ENCODE measurements around the gene GALNT11.

GRCh38 chr7:152161171-152161570 is 135.7 kb downstream of the GALNT11 start:
- TF ChIP-seq, protein P1, sequence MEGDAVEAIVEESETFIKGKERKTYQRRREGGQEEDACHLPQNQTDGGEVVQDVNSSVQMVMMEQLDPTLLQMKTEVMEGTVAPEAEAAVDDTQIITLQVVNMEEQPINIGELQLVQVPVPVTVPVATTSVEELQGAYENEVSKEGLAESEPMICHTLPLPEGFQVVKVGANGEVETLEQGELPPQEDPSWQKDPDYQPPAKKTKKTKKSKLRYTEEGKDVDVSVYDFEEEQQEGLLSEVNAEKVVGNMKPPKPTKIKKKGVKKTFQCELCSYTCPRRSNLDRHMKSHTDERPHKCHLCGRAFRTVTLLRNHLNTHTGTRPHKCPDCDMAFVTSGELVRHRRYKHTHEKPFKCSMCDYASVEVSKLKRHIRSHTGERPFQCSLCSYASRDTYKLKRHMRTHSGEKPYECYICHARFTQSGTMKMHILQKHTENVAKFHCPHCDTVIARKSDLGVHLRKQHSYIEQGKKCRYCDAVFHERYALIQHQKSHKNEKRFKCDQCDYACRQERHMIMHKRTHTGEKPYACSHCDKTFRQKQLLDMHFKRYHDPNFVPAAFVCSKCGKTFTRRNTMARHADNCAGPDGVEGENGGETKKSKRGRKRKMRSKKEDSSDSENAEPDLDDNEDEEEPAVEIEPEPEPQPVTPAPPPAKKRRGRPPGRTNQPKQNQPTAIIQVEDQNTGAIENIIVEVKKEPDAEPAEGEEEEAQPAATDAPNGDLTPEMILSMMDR (optimal IDR thresholded peaks at IDR 0.05 in 1 of 3, IDR thresholded peaks at IDR 0.05 in 1 of 3, conservative IDR thresholded peaks at IDR 0.05 in 1 of 3; ENCODE audit: extremely low read depth in 1 of 3, insufficient read depth in 2 of 3, low read length in 3 of 3), result no peak
- TF ChIP-seq EZH2 (IDR thresholded peaks at IDR 0.05; ENCODE audit: low read length), result no peak
